WTC11 (cell line): ENCODE results near the gene GUCA2A.

Source experiments
- CTCF ChIP-seq: fragments of 200-600 bp; IDR thresholded peaks from 2 replicates; pipeline ENCODE4 v1.8.0; 2022; ENCODE audit warnings: antibody characterized with exemption
- NFE2L1 ChIP-seq: sonication (generic); formaldehyde crosslinking; IDR thresholded peaks from 2 replicates; pipeline ENCODE4 v1.8.1; 2023; ENCODE audit warnings: missing genetic modification reagents
- TEAD4 ChIP-seq: sonication (generic); formaldehyde crosslinking; IDR thresholded peaks from 2 replicates; pipeline ENCODE4 v1.8.0; 2022; ENCODE audit warnings: mild to moderate bottlenecking, missing genetic modification reagents
- TF ChIP-seq, protein P1 (sequence below): sonication (generic); formaldehyde crosslinking; conservative IDR thresholded peaks from 2 replicates; pipeline ENCODE4 v1.8.1; 2022; ENCODE audit warnings: mild to moderate bottlenecking, missing genetic modification reagents

DNA sequence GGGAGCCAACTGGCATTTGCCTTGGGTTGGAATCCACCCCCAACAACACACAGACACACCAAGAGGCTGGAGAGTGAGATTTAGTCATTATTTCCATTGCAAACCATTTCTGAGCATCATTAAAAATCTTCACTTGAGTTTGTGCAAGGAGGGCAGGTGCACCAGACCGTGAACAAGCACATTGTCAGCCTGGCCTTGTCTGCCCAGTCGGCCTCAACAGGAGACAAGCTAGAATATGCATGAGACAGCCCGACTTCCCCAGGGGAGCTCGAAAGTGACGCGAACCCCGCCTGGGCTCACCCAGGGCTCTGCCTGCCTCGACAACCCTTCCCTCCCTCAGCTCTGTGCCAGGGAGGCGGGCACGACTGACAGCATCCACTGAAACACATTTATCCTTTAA is 26.8 kb downstream of the GUCA2A start:
- TF ChIP-seq NFE2L1 = no peak
- no peak for TF ChIP-seq CTCF
- TF ChIP-seq, protein P1, sequence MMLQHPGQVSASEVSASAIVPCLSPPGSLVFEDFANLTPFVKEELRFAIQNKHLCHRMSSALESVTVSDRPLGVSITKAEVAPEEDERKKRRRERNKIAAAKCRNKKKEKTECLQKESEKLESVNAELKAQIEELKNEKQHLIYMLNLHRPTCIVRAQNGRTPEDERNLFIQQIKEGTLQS (CRISPR knock-in tag) = no peak
- TF ChIP-seq TEAD4 = no peak
